NCI-H1105 treated with DMSO at 0.1 percent for 48 hours (cell line): ENCODE results near the gene WWOX.

ENCODE experiments used
- DNase-seq: peaks from one replicate; lab custom pipeline; 2025; lab: John Stamatoyannopoulos, UW

The WWOX gene

DNA sequence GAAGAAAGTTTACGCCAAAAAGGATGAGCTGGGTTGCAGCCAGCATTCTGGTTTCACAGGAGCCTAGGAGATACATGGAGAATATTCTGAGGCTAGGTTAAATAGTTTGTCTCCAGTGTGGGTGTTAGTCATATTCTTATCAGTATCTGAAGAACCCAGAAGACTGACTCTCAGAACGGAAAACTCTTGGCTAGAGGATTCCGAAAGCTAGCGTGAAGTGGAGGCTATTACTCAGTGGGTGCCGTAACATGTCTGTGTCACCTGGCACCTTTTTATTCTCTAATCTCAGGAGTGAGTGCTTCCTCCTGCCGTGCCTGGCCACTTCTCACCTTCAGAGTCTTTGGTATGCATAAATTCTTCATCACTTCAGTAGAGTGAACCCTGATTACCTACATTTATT lies 199.5 kb downstream of the WWOX start:
- no peak for DNase-seq

DNA sequence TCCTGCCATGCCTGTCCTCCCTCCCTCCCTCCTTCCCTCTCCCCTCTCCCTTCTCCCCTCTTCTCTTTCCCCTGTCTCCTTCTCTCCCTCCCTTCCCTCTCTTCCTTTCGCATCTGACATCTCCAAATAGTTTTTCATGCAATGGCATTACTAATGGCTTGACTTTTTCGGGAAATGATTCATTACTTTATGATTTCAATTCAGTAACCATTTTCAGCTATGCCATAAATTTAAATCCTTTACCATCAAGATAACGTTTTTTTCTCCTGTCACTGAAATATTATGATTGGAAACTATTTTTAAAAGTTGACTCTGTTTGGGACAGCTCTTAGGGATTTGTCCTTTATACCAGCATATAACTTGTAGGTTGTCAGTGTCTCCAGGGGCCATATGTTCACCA lies 201.0 kb downstream of the WWOX start:
- DNase-seq, result no peak

DNA sequence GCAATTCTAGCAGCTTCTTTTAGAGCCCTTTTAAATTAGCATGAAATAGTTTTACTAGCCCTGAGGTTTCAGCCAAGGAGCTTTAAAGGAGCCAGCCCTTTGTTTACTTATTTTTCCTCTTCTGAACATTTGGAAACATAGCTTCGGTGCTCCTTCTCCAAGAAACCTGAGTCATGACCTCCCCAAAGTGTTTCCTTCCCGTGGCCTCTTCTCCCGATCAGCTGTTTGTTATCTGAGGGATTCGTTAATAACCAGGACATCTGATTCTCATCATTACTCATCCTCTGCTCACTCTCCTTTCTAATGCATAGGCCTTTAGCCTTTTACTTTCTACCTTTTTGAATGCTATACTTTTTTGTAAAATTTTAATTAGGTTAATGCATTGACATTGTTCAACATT lies 204.5 kb downstream of the WWOX start:
- DNase-seq, result no peak

DNA sequence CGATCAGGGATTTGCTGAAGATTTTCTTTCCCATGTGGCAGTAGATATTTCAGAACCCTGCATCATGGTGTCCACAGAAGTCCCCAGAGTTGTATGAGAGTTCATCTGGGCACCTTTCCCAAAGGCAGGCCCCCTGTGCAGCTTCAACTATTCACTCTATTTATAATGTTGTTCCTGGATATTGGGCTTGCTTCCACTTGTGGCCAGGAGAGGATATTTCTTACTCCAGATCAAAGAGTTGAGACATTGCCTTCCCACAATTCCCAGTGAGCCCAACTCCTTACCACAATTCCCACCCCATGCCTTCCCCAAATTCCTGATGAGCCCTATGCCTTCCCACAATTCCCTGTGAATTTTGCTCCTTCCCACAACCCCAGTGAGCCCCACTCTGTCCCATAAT lies 206.9 kb downstream of the WWOX start:
- DNase-seq, result no peak

DNA sequence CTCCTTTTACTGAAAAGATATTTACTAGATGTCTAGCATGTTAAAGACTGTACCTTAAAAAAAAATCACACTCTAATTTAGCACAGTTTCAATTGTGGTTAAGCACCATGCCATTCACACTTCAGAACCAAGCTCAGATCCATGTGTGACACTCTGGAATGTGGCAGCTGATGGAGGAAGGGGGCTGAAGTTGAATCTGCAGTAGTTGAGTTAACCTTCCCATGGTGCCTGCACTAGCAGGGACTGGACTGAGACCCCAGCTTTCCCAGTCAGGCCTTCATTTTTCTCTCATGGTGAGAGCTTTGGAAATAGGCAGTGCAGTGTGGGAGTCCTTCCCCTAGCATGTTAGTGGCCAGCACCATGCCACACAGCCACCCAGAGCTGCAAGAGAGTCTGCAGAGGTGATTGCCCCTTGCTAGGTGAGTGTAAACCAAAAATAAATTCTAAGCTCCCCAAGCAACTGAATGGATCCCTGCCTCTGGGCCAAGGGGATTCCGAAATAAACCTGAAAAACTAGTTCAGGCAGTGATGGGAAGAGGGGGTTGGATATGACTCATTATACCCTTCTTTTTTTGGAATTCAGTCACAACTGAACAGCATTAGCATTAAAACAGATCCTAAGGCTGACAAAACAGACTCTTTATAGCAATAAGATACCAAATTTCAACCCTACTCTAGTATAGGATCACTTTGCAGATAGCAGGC lies 208.5 kb downstream of the WWOX start:
- no peak for DNase-seq

DNA sequence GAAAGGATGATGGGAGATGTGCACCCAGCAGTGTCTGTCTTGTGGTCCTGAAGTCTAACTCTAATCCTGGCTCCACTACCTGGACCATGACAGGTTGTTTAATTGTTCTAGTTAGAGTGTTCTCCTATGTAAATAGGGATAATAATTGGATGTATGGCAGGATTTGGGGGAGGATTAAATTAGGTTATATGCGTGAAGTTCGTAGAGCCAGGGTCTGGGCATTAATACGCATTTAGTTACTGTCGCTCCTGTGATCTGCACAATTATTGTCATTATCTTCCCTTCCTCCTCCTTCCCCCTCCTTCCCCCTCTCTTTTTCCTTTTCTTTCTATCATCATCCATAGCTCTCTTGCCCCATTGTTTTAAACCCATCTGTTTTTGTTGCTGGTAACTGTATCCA lies 210.3 kb downstream of the WWOX start:
- no peak for DNase-seq

DNA sequence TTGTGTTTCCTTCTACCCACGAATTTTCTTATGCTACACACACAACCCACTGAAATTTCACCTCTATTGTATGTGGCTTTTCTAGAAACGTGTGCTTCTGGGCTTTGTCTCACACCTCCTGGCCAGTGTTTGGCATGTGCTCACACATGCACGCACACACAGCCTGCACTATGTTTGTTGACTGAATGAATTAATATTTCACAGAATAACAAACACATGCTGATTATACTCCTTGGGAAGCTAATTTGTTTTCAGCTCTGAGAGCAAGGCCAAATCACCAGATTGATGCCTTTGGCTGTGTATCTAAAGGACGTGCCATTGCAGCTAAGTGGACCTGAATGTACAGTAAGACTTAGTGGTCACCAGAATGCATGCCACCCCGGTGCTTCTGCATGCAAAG lies 210.7 kb downstream of the WWOX start:
- no peak for DNase-seq

DNA sequence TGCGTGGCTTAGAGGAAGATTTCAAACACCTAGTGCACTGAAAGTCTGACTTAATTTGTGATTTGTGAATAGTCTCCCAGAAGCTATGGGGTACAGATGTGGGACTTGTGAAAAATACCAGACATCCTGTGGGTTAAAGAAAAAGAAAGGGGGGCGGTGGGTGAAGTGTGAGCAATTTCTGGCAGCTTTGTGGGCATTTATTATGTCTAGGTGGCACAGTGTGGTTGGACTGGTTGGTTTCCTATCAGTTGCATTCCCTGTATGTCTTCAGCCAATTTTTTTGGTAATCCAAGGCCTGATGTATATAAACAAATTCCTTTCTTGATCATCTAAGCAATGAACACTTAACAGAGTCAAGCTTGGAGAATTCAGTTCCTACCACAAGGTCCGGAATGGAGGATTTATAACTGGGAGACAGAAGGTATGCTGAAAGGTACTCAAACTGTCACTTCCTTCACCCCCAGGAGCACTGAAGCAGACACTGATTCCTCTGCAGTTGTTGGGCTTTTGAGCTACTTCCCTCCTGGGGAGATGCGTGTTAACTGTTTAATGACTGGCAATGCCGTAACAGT lies 211.6 kb downstream of the WWOX start:
- no peak for DNase-seq

DNA sequence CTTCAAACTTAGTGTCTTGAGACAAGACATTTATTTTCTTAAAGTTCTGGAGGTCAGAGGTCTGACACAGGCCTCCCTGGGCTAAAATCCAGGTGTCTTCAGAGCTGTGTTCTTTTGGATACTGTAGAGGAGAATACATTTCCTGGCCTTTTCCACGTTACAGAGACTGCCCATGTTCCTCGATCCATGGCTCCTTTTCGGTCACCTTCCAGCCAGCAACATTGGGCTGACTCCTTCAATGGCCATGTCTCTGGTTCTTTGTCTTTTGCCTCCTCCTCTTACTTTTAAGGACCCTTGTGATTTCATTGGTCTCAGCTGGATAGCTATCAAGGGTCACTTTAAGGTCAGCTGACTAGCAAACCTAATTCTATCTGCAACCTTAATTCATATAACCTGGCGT lies 212.4 kb downstream of the WWOX start:
- no peak for DNase-seq

DNA sequence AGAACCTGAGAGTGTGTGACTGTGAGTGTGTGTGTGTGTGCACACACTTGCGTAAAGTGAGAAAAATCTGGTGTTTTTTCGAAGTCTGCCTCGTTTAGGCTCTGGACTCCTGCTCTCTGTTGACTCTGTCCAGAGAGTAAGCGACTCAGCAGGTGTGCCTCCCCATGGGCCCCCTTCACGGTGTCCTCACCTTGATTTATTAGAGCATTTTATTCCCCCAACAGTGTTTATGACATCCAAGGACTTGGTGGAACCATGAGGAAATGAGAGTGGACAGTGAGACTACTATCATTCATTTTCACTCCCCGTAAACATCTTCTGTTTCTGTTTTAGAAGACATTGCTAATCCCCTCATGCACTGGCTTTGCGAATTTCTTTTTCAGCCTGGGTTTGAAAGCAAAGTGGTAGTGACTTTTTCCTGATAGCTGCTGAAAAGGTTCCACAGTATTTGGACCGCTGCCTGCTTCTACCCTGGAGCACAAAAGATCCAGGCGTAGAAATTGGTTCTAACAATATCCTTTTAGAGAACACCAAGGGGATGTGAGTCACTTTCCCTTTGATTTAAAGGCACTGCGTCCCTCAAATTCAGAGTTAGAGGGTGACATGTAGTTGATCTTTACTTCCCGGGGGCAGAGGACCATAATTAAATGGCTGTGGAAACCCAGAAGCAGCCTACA lies 218.2 kb downstream of the WWOX start:
- no peak for DNase-seq

DNA sequence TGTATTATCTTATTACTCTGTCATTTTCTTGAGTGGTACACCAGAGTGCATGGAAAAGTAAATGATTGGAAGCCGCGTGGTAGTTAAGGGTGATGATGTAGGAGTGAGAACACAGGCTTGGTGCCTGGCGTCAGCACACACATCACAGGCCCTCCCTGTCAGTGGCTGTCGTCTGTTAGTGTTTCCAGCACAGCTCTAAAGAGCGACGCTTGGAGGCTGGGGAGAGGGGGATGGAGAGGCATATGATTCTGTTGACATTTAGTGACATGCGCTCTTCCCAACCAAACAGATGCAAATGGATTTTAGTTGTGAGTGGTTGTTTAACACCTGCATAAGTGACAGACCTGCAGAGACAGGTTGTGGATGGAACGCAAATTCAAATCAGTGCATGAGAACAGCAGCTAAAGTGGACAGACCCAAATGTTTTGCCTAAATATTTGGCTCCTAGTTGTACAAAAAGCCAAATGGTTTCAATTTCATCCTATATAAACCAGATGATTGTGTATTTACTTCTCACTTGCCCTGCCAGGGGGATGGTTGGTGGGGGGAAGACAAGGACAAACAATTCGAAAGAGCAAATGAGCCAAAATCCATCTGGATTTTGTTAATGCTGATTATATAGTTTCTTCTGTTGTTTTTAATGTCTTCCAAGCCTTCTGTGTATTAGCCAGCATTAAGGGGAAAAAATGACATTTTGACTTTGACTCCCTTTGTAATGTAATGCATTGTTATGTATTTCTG lies 222.3 kb downstream of the WWOX start:
- DNase-seq, result no peak

DNA sequence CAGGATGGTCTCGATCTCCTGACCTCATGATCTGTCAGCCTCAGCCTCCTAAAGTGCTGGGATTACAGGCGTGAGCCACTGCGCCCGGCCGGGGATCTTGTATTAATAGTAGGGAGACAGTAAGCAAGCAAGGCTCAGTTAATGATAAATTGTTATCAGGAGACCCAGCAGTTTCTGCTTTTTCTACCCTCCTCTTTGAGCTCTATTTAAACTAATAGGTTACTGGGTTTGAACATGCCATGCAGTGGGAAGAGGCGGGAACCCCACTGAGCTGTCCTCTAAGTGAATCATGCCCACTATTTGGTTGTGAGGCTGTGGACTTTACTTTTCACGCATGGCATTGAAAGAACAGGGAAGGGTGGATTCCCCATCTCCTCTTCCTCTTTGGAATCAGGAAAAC lies 223.9 kb downstream of the WWOX start:
- DNase-seq, result no peak

DNA sequence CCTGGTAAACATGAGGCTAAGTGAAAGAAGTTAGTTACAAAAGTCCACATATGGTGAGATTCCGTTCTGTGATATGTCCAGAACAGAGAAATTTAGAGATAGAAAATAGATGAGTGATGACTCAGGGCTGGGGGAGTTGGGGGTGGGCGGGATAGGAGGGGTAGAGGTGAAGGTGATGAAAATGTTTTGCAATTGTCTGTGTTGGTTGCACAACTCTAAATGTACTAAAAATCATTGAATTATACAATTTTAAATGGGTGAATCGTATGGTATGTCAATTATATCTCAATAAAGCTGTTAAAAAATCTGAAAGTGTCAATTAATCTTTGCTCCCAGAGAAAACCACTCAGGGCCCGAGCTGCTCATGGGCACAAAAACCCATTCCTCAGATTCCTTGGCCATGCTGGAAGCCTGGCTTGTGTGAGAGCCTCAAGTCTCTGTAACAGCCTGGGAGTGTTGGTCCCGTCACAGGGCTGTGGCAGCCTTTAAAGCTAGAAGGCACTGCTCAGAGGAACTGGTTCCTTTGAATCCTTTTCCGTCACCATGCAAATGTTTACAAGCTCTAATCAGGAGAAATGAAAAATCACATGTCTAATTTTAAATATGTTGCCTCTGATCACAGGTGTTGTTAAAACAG lies 225.3 kb downstream of the WWOX start:
- no peak for DNase-seq

DNA sequence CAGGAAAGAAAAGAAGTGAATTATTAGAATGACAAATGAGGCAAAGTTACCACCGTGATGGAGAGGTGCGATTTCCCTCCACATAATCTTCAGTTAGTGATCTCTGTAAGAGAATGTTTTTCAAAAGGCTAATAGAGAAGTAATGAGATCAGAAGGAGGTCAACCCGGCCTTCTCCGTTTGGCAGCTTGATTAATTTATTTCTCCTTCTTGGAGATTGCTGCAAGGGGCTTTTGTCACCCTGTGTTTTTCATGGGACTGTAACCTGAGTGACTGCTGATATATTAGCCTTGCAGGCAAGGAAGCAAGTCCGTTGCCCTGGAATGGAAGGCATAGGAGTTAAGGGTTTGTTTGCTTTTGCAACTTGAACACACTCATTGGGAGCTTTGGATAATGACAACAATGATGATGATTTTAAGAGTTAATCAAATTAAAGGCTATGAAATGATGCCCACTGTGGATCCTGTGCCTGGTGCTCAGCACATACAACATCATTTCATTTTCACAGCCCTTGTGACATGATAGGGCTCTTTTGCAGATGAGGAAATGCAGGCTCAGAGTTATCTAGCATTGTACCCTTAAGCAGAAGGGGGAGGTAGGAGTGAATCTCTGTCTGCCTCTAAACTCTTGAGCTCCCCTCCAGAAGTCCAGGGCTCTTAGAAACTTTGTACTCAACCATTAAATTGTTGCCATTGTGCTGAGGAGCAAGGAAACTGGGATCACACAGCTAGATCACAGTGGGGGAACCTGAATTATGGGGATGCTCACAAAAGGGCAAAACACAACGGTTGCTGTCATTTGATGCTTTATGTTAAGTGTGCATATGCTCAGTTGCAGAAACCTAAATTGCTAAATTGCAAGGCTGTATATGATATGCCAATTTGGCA lies 226.3 kb downstream of the WWOX start:
- no peak for DNase-seq

DNA sequence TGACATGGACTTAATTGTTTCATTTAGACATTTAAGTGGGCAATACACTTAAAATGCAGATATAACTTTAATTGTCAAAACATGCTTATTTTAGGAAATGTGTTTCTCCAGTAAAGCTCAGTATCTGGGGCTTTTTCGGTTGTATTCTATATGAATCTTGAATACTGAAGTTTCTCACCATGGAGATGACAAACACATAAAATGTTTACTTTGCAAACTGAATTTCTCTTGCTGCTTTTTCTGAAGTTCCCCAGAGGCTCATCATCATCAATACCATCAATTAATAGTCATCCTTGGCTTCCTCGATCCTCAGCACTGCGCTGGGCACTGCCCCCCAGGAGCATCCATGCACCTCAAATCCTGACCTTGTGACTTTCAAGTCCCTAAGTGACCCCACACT lies 227.3 kb downstream of the WWOX start:
- no peak for DNase-seq

DNA sequence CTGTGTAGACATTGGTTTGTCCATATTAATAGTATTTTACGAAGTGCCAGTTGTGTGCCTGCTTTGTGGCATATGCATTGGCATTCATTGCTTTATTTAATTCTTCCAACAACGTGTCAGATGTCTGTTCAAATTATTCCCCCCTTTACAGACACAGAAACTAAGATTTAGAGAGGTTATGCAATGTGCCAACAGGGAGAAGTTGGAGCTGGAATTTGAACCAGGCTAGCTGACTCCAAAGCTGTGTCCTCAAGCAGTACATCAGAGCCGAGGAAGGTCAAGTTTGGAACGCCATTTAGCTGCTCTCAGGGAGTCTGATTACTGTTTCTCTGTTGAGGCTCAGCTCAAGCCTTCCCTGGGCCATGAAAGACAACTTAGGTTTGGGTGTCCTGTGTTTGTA lies 232.3 kb downstream of the WWOX start:
- no peak for DNase-seq

DNA sequence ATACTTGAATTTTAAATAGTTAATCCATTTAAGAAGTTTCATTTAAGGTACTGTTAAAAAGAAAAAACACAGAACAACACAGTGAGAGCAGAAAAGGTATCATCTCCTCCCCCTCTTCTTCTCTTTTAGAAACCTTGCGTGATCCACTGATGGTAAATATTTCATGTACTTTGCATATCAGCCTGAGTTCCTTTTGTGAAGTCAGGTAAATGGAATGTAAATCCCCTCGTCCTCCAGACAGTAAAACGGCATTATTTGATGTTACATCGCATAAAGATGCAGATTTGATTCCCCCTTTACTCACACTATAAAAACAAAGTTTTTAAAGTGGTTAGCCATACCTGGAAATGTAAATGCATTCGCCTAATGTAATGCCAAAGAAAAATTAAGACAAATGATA lies 234.4 kb downstream of the WWOX start:
- DNase-seq, result no peak

DNA sequence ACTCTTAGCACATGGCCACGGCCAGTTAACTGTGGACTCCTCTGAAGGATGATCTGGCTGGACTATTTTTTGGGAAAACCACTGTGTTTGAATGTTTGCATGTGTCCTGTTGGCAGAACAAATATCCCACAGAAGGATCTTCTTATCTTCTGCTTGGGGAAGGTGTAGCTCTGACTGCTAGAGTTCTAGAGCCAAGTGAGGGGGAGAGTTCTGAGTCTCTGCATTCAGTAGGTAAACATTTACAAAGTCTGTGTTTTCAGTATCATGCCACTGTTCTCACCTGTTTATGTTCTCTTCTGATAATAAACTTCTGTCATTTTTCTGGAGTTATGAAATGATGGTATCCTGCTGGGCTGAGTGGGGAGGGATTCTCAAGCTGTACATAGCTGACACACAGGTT lies 241.1 kb downstream of the WWOX start:
- no peak for DNase-seq

DNA sequence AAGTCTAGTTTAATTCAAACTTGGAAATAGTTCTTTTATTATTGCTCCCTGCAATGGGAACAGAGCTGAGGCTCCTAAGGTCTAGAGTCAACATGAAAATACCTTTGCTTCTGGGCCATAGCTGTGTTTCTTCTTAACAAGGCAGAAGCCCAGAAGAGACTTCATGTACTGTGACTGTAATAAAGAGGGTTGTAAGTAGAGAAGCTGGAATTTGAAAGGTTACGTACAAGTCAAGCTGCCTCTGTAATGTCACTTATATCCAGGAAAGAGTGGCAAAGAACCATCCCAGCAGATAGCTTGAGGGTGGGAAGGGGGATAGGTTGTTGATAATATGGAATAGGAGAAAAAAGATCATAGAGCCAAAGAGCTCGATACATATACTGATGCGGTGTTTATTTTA lies 248.6 kb downstream of the WWOX start:
- no peak for DNase-seq

DNA sequence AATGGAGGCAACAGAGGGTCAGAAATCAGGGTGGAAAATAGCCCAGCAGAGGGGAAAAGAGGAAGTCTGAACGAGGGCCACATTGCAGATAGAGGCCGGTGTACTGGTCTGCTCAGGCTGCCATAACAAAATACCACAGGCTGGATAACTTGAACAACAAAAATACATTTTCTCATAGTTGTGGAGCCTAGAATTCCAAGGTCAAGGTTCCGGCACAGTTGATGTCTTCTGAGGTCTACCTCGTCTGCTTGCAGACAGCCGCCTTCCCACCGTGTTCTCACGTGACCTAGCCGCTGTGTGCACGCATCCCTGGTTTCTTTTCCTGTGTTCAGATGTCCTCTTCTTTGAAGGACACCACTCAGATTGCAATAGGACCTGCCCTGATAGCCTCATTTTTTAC lies 249.4 kb downstream of the WWOX start:
- DNase-seq, result no peak

DNA sequence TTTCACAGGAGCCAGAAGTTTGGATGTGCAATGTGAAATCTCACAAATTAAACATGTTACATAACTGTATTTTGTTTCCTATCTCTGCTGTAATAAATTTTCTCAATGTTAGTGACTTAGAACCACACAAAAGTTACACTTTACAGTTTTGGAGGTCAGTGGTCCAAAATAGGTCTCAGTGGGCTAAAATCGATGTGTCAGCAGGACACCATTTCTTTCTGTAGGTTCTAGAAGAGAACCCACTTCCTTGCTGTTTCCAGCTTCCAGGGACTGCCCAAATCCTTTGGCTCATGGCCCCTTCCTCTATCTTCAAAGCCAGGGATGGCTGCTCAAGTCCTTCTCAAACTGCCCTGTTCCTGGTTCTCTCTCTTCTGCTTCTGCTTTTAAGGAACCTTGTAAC lies 252.7 kb downstream of the WWOX start:
- DNase-seq, result no peak
